ACHN (cell line): ENCODE data around the gene RSAD2.
"Not testable (repeated sequence)": the region's sequence is repeated elsewhere in the genome, so short reads cannot be mapped to it uniquely, and the experiment has no call there.

Experiments
- DNase-seq: peaks from one replicate; pipeline ENCODE4 v3.0.0-alpha.2; 2015
- in situ Hi-C: cut with HindIII; loops from 2 replicates; pipeline ENCODE4 v1.10.0; 2017; ENCODE audit warnings: low sequenced_read_pairs, low pct_ligation_motif_present, low pct_unique_long_range_greater_than_20kb

Gene RSAD2

GRCh38 chr2:6934758-6935651, 57.4 kb downstream of the RSAD2 start:
- in situ Hi-C loops: no loop called here
- DNase-seq: no peak

- DNase-seq, in situ Hi-C loops: not testable (repeated sequence)
Observed at GRCh38 chr2:6935652-6936020, 58.1 kb downstream of the RSAD2 start.

- in situ Hi-C loops: no loop called here
- DNase-seq: no peak
Observed at GRCh38 chr2:6937157-6937556, 59.6 kb downstream of the RSAD2 start.

- in situ Hi-C loops: no loop called here
- no peak for DNase-seq
Observed at GRCh38 chr2:6937582-6937981, 60.0 kb downstream of the RSAD2 start.

- in situ Hi-C loops: no loop called here
- DNase-seq: no peak
Observed at GRCh38 chr2:6939071-6939470, 61.5 kb downstream of the RSAD2 start.

- DNase-seq: no peak
- in situ Hi-C loops: no loop called here
Observed at GRCh38 chr2:6940820-6941219, 63.2 kb downstream of the RSAD2 start.

- no peak for DNase-seq
- in situ Hi-C loops: no loop called here
Observed at GRCh38 chr2:6941299-6942046, 63.9 kb downstream of the RSAD2 start.

- in situ Hi-C loops: no loop called here
- no peak for DNase-seq
Observed at GRCh38 chr2:6942848-6943247, 65.3 kb downstream of the RSAD2 start.

GRCh38 chr2:6943523-6943922, 65.9 kb downstream of the RSAD2 start:
- in situ Hi-C loops: no loop called here
- DNase-seq: no peak

- in situ Hi-C loops: no loop called here
- no peak for DNase-seq
Observed at GRCh38 chr2:6943971-6944370, 66.4 kb downstream of the RSAD2 start.

- DNase-seq: no peak
- in situ Hi-C loops: no loop called here
Observed at GRCh38 chr2:6944555-6944954, 67.0 kb downstream of the RSAD2 start.

- DNase-seq: no peak
- in situ Hi-C loops: no loop called here
Observed at GRCh38 chr2:6945087-6945813, 67.7 kb downstream of the RSAD2 start.

GRCh38 chr2:6945821-6946220, 68.2 kb downstream of the RSAD2 start:
- in situ Hi-C loops: no loop called here
- DNase-seq: no peak

- DNase-seq: no peak
- in situ Hi-C loops: no loop called here
Observed at GRCh38 chr2:6946722-6947121, 69.1 kb downstream of the RSAD2 start.
